ENCODE data around the gene STK10.
"Not testable (repeated sequence)": the region's sequence is repeated elsewhere in the genome, so short reads cannot be mapped to it uniquely, and the experiment has no call there.

Gene STK10

DNA sequence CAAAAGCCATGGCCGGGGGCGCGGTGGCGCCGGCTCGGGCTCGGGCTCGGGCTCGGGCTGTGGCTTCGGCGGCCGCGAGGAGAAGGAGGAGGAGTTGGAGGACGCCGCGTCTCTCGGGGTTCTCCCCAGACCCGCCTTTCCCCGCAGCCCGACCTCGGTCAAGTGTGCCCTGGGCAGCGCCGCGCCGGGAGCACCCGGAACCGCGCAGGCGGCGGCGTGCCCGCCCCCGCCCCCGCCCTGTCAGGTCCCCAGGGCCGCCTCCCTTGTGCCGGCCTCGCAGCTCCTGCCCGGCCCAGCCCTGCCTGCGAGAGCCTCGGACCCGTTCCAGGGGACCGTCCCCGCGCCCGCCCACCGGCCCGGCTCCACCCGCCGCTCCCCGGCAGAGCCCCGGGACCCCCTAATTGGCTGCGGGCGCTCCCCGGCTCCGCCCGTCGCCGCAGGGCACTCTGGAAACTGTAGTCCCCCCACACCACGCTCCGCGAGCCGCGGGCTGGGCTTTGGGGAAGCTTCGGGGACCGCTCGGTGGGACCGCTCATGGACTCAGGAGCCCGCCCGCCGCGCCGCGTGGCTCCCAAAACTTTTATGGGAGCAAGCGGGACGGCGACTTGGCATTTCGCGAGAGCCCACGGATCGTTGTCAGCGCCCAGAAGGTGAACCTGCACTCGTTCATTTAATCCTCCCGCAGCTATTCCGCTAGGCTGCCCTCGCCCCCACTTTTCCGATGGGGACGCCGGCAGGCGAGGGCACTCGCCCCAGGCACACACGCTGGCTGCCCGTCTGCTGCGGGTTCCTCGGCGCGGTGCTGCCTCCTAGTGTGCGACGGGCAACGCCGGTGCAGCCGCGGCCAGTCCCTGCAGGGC lies at the start of gene STK10:
Gene STK10, minus strand, starts transcription at position 192 of the 860 bp plus-strand sequence. Its CDS starts 182 bp downstream, at position 10.
- peak; percentile 93 for DNase-seq

DNA sequence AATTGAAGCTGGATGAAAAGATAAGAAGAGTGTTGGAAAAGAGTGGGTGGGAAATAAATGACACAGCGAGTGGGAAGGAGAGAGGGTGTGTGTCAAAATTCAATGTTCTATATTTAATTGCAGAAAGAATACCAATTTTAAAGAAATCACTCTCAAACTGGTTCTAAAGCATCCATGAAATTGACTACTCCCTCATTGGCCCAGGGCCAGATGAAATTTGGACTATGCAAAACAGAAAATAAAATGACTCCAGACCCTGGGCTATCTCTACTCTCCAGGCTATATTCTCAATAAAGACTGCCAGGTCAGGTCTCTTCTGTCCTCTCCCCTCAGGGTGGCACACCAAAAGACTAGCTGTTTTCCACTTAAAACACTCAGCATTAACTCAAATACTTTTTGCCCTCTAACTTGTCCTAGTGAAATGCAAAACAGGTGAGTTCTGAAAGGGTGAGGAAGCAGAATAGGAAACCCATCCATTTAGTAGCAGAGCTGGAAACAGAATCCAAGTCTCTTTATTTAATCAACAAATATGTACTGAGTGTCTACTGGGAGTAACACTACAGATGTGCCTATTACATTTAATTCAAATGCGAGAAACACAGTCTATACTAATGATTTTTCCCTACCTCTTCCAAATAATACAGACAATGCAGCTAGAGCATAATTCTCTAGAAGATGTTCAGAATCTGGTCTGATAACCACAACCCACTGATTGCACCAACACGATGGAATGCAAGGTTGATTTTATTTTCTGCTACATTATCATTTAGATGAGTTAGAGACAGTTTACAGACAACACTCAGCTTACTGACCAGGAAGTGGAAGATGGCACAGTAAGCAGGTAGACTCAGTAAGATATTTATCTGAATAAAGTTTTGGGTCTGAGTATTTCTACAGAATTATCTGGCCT lies 48.1 kb upstream of the STK10 start:
- DNase-seq, result no peak

DNA sequence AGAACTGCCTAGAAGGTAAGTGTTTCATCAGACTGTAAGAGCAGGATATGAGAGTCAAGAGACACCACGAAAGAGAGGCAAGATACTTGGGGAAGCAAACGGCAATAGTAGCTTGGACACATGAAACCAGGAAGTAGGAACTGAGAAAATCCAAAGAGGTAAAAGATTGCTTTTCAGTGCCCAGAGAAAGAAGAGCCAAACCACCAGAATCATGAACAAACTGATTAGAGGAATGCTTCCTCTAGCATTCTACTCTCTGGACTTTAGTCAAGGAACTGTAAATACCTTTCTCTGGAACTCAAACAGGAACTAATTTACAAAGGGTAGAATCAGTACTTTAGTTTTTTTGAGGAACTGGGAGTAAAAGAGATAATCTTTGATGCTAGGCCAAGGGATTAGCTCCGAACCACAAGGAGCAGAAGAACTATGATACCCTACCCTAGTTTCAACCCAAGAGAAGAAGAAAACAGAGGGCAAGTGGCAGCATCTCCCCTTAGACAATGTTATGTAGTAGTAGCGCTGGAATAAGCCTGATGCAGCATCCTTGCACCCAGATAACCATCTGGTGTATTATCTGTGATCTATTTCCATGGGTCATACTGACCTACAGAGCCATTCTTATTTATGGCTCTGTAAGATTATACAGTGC lies 47.2 kb upstream of the STK10 start:
- no peak for DNase-seq

DNA sequence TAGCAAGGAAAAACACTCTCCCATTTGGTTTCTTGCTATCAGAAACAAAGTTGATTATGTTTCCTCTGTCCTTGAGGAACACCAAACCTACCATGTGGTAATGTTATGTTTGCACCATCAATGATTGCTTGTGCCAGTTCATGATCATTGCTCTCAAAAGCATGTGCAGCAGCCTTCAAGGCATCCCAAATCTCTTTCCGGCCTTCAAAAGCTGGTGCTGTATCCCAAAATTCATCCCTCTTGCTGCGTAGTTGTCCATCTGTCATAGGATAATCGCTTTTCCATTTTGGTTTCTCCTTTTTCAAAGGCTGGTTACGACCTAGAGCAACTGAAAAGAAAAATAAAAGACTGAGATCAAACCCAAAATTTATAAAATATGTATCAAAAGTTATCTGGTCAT lies 46.0 kb upstream of the STK10 start:
- no peak for DNase-seq

DNA sequence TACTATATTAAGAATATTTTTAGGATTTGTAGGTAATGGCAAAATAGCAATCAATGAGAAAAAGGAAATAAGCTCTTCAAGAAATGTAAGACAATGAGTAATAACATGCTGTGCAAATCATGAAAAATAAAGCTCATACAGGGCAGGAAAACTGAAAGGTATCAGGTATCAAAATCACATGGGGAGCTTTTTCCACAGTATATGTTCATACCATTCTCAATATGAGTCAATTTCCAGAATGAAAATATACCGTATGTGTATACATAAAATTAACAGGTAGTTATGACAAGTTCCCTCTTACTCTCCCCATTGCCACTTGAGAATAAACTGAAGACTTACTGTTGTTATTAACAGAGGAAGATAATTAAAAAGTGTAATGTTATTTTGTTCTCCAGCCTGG lies 41.9 kb upstream of the STK10 start:
- no peak for DNase-seq

DNA sequence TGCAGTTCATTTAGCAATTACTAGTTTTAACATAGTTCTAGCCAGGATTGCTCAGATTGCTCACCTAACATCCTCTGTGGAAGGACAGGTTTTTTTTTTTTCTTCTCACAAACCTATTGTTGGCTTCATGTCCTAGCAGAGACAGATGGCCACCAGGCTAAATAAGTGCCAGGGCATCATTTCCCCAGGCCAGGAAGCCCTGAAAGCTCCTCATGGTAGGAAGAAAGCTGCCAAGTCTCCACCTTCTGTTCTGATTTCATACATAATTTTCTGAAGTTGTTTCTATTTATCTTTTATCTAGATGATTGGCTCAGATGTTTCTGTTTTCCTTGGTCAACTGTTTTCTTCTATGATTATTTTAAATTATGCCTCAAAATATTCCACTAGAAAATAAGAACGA lies 37.0 kb upstream of the STK10 start:
- DNase-seq, result no peak

DNA sequence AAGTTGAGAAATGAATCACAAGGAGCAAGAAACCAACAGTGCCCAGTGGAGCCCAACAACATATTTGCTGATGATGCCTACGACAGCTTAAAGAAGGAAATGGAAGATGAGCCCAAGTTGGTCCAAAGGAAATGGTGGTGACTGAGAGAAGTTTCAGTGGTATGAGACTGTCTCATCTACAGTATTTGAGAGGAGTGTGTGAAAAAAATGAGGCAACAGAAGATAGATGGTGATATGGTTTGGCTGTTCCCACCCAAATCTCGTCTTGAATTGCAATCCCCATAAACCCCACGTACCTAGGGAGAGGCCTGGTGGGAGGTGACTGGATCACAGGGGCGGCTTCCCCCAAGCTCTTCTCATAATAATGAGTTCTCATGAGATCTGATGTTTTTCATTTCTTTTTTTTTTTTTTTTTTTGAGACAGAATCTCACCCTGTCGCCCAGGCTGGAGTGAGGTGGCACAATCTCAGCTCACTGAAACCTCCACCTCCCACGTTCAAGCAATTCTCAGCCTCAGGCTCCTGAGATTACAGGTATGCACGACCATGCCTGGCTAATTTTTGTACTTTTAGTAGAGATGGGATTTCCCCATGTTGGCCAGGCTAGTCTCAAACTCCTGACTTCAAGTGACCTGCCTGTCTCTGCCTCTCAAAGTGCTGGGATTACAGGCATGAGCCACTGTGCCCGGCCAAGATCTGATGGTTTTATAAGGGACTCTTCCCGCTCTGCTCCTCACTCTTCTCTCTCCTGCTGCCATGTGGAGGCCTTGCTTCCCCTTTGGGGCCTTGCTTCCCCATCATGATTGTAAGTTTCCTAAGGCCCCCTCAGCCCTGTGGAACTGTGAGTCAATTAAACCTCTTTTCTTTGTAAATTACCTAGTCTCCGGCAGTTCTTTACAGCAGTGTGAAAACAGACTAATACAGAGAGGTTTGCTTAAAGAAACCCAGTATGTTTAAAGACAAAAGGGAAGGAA lies 36.2 kb upstream of the STK10 start:
- DNase-seq, result no peak

DNA sequence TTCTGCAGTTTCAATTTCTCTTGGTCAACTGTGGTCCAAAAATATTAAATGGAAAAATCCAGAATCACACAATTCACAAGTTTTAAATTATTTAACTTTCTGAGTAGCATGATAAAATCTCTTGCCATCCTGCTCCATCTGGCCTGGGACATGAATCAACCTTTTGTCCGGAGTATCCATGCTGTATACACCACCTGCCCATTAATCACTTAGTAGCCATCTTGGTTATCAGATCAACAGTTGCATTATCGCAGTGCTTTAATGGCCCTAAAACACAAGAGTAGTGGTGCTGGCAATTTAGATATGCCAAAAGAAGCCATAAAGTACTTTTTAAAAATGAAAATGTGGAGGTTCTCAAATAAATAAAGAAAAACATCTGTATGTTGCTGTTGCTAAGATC lies 31.3 kb upstream of the STK10 start:
- DNase-seq, result no peak

DNA sequence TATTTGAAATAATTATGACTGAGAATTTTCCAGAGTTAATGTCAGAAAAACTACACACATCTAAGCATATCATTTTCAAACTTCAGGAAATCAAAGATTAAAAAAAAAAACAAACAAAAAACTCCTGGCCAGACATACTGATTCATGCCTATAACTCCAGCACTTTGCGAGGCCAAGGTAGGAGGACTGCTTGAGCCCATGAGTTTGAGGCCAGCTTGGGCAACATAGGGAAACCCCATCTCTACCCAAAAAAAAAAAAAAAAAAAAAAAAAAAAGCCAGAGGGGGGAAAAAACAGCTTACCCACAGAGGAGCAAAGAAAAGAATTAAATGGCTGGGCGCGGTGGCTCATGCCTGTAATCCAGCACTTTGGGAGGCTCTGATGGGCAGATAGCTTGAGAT lies 28.3 kb upstream of the STK10 start:
- no peak for DNase-seq

DNA sequence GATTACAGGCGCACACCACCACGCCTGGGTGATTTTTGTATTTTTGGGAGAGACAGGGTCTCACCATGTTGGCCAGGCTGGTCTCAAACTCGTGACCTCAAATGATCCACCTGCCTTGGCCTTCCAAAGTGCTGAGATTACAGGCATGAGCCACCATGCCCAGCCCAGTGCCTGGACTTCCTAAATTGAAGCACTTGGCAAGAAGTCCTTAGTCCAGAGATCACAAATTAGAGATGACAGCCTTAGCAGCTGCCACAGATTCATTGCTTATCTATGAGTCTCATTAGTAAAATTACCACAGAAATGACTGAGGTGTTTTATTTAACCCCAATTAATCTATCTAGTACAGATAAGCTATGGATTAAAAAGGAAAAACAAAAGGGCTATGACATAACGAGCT lies 25.1 kb upstream of the STK10 start:
- no peak for DNase-seq

DNA sequence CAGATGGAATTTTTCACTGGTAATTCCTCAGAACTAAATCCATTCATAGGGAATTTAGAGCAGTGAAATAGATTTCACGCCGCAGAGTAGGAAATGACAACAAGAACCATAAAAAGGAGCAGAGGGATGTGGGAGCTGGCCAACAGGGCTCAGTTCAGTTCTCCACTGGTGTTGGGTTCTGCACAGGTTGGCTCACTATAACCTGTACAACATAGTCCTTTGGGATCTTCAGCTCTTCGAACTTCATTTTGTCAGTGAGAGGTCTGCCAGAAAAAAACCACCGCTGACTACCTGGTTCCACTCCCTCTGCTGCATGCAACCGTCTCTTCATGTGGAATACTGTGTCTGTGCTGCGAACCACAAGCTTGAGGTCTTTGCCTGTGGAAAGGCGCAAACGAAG lies 23.7 kb upstream of the STK10 start:
- DNase-seq, result no peak

DNA sequence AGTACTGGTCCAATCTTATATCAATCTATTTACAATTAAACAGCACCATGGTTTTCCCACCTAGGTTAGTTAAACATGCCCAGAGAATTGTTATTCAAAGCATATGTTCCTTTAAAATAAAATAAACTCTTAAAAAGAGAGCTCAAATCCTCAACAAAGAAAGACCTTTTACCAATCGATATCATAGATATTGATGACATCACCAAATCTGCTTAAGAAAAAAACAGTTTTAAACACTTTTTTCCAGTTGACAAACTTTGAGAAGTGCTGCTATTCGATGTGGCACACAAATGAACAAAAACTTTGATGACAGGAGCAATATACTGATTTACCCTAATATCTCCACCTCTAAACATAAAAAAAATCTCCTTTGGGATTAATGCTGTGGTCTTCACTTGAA lies 21.7 kb upstream of the STK10 start:
- no peak for DNase-seq

DNA sequence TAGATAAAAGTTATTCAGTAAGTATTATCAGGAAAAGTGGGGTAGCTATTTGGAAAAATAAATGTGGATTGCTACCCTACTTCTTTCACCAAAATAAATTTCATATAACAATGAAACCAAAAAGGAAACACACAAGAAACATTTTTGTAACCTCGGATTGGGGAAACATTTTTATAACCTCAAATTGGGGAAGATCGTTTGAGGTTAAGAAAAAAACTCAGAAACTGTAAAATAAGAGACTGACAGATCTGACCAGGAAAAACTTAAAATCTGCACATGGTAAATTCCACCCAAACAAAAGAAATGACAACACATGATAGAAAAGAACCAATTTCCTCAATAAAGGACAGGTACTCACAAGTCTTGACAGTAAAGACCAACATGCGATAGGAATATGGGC lies 19.5 kb upstream of the STK10 start:
- DNase-seq, result no peak

DNA sequence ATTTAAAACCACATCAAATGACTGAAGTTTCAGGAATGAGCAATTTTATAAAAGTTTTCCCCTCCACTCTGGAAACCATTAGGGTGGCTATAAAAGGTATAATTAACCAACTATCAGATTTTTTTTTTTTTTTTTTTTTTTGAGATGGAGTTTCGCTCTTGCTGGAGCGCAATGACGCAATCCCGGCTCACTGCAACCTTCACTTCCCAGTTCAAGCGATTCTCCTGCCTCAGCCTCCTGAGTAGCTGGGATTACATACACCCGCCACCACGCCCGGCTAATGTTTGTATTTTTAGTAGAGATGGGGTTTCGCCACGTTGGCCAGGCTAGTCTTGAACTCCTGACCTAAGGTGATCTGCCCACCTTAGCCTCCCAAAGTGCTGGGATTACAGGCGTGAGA lies 18.0 kb upstream of the STK10 start:
- not testable (repeated sequence) for DNase-seq

DNA sequence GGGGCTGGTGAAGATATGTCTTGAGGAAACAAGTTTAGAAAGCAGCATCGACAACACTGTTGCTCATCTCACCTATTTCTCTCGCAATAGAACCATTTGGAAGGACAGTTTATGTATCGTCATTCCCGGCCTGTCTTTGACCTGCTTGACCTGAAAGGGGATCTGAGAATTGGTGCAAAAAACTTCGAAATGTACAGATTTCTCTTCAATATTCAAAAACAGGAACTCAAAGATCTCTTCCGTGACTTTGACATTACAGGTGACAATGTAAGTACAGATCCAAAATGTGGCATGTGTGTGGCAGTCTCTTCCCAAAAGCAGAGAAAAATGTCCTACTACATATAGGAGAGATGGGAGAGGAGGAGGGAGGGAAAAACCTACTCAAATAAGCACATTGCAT lies 12.5 kb upstream of the STK10 start:
- no peak for DNase-seq

DNA sequence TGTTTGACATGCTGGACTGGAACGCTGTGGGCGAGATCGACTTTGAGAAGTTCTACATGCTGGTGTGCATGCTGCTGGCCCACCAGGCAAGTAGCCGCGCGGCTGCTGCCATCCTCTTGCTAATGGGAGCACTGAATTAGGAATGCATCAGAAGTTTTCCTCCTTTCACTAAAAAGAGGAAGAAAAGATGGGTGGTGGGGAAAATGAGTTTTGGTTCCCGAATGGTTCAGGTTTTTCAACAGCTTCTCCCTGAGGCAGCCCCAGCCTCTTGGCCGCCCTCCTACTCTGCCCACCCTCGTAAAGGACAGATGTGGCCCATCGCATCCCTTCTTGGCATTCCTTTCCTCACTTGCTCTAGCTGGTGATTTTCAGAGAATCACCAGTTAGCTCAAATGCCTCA lies 11.4 kb upstream of the STK10 start:
- DNase-seq, result no peak

DNA sequence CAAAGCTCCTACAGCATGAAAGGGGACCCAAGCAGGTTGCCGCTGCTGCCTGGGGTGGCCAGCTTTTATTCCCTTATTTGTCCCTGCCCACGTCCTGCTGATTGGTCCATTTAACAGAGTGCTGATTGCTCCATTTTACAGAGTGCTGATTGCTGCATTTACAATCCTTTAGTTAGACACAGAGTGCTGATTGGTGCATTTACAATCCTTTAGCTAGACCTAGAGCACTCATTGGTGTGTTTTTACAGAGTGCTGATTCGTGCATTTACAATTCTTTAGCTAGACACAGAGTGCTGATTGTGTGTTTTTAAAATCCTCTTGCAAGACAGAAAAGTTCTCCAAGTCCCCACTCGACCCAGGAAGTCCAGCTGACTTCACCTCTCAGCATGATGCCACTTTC lies 9.8 kb upstream of the STK10 start:
- DNase-seq, result not testable (repeated sequence)

DNA sequence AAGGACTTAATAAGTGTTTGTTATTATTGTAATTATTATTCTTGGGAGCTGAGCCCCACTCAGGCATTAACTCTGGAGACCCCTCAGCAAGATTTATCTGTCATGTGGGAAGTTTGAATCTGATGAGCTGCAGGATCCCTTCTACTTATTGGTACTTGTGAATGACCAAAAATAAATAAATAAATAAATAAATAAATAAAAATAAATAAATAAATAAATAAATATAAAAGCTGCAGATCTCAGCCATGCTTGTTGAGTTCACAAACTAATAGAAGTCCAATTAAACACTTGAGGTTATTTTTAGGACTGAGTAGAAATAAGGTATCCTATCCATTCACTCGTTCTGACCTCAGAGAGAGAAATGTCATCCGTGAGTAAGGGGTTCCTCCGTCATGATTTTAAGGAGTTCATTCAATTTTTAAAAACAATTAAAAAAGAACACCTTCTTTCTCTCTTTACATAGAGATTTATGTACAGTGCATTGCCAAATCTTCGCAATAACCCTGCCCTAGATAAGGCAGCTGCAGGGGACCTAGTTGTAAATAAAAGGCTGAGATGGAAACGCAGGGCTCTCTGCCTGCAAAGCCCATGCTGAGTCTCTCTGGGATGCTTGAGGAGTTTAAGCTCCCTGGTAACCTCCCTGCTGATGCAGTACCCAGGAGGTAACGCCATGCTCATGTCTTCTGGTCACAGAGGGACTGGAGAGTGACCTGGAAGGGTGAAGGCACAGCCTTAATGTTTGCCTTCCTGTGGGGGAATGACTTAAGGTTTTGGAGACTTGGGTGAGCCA lies 7.2 kb upstream of the STK10 start:
- DNase-seq, result no peak

DNA sequence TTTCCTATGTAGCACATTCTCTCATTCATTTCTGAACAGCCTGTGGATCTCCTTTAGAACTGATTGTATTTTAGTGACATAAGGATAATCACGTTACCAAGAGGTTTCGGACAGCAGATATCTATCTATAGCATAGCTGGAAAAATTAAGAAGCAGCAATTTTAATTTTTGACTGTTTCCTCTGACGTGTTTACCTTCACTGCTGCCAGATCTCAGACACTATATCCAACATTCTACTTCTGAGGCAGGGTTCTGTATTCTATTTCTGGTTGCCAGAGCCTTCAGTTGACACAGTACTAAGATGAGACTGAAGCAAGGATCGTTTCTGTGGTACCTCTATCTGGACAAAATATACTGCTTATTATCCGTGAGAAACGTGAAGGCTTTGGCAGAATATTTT lies 5.8 kb upstream of the STK10 start, which contains the start of gene EFCAB9:
Gene EFCAB9, plus strand, starts transcription at position 301 of the 400 bp plus-strand sequence. Its CDS starts 1 bp downstream, at position 302.
- DNase-seq, result no peak

DNA sequence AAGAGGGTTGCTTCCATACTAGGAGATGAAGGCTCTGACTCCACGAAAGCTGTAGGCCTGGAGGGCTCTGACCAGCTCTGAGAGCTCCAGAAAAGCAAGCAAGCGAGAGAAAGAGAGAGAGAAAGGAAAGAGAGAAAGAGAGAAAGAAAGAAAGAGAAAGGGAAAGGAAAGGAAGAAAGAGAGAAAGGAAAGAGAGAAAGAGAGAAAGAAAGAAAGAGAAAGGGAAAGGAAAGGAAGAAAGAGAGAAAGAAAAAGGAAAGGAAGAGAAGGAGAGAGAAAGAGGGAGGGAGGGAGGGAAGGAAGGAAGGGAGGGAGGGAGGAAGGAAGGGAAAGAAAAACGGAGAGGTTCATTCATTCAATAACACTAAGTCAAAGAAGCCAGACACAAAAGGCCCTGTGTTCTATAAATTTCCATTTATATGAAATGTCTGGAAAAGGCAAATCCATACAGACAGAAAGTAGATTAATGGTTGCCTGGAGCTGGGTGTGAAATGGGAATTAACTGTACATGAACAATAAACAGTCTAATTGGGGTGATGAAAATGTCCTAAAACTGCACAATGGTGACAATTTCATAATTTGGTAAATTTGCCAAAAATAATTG lies 1.8 kb upstream of the STK10 start:
- no peak for DNase-seq
